NOMO-1 treated with dmso at 0.1 percent for 144 hours (cell line): ENCODE results near the gene ARPP21.

Source experiments
- DNase-seq: peaks from one replicate; lab custom pipeline; 2025; ENCODE audit not compliant: unreplicated experiment; lab: John Stamatoyannopoulos, UW

Gene ARPP21

DNA sequence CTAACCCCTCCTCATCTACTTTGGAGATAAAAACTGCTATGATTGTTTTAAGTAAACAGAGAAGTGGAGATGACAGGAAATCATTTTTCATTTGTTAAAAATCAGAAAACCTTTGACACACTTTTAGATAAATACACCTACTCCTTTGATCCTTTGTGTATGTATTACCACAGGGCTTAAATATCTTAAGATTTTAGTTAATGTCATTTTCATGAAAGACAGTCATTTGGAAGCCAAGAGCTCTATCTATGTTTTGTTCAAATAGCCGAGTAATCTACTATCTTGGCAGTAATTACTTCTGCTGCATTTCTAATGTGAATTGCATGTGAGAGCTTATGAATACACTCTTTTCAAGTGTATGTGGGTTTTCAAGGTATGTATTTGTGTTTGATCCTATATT is 2.0 kb downstream of the ARPP21 start:
- no peak for DNase-seq

GRCh38 chr3:35641920-35642527 is 2.7 kb downstream of the ARPP21 start:
- DNase-seq, result no peak

DNA sequence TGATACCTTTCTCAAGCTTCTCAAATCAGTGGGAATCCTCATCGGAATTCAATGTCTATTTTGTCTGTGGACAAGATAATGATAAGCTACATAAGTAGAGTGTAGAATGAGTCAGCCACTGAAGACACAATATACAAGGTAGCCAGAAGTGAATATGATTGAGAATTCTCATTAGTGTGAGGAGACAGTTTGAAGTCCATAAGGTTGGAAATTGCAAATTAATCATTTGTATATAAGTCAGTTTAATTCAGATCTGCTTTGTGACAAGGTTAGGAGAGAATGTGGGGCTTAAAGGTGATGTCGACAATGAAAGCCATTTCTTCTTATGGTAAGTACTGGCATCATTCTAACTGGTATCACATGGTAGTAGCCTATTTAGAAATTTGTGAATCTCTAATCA is 4.2 kb downstream of the ARPP21 start:
- DNase-seq, result no peak

DNA sequence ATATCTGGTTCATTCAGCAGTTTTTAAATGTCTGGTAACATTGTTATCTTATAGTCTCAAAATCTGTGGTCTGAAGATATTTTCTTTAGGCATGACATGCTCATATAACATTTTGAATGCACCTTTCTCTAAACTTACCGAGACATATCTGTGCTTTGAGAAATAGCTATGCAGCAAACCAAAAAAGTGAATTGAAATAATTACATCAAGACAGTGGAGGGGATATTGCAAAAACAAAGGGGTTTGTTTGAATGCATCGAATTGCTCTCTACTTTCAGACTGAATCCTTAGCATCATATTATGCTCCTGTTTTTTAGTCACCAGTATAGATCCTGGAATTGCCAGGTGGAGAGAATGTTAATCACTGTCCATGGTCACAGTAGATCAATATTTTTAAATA is 5.1 kb downstream of the ARPP21 start:
- DNase-seq, result no peak

DNA sequence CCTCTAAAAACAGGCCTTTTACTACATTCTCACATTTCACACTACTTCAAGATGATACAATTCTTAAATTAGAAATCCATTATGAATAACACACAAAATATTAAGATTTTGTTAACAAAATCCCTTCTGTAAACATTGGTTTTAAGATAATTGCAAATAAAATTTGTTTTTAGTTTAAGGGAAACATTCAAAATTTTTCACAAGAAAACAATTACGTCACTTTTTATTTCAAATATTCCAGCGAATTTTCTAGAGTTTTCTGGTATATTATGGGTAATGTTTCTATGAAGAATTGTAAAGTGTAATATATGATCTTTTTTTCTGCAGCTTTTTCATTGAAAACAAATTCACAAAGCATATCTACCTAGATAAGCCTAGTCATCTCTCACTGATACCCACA is 5.9 kb downstream of the ARPP21 start:
- no peak for DNase-seq

DNA sequence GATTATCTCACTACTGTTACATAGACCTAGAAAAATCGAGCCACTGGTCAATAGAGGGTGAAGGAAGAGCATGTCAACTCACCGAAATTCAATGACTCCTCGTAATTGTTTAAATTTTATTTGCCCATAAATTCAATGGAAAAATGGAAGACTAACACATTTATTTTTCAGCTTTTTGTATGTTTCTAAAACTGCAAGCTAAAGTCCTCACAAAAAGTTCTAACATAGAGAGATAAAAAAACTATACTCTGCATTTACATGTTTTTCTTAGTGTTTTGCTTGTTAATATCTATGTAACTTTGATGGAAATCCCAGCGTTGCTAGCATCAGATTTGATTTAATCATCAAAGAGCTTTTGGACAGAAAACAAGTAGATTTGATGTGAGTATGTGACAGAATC is 6.8 kb downstream of the ARPP21 start:
- DNase-seq, result no peak

DNA sequence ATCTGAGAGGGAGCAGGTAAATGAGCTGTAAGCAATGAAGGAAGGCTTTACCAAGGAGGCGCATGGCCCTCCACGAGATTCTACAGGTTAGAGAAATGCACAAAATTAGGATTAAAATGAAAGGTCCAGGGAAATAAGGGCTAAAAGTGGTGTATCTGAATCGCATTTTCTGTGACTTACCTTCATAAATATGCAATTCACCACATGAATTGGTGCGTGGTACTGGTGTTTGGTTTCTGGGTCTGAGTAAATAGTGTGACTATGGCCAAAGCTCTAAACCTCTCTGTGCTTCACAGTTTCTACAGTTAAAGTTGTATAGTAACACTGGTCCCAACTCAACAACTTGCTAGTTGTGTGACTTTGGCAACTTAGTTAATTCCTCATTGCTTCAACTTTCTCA is 8.1 kb downstream of the ARPP21 start:
- no peak for DNase-seq

GRCh38 chr3:35648347-35648746 is 9.0 kb downstream of the ARPP21 start:
- no peak for DNase-seq

- DNase-seq, result no peak
Observed at GRCh38 chr3:35649405-35649804, 10.1 kb downstream of the ARPP21 start.

- DNase-seq, result no peak
Observed at GRCh38 chr3:35651426-35651825, 12.1 kb downstream of the ARPP21 start.

DNA sequence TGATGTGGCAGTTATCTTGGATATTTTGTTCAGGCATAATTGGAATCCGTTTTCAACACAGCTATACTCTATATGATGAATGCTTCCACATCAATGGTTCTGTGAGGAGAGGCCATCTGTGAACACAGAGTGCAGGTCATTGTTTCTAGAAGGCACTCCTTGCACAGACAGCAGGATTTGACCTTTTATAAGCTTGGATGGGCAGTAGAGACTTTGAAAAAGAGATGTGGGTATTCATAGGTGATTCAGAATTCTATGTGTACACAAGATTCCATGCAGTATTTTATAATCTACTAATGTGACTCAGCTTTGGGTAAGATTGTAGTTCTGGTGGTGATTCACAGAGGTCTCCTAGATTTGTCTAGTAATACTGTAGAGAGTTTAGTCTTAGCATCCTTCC is 12.5 kb downstream of the ARPP21 start:
- DNase-seq, result no peak

GRCh38 chr3:35653347-35653746 is 14.0 kb downstream of the ARPP21 start:
- DNase-seq, result no peak

GRCh38 chr3:35654476-35654875 is 15.2 kb downstream of the ARPP21 start:
- DNase-seq, result no peak

- DNase-seq, result no peak
Observed at GRCh38 chr3:35658686-35659085, 19.4 kb downstream of the ARPP21 start.

GRCh38 chr3:35659768-35660167 is 20.4 kb downstream of the ARPP21 start:
- no peak for DNase-seq

- no peak for DNase-seq
Observed at GRCh38 chr3:35663471-35663870, 24.1 kb downstream of the ARPP21 start.

GRCh38 chr3:35664460-35664919 is 25.2 kb downstream of the ARPP21 start:
- DNase-seq, result no peak

DNA sequence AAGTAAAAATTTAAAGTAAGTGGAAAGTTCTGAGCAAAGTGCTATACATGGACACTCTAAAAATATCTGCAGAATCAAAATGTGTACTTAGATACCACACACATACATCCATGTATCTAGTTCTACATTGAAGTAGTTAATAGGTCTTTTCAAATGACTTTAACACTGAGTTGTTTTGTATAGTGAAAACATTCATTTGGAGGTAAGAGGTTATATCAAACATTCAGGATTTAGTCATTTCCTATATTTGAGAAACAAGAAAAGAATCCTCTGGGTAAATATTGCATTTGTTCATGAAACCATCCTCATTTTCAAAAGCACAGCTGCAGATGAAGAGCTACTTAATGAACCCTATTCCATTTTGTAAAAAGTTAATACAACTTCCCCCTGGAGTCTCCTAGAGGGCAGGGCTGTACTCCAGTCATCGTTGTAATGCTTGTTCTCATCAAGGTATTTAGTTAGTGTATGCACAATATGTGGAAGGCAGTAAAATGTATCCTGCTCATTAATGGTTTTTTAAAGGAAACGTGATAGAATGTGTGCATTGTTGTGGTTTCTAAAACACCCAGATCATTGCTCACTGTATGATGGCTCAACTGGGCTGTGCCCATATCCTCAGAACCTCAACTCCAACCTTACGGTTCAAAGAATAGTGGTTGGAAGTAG is 26.2 kb downstream of the ARPP21 start:
- DNase-seq, result no peak

DNA sequence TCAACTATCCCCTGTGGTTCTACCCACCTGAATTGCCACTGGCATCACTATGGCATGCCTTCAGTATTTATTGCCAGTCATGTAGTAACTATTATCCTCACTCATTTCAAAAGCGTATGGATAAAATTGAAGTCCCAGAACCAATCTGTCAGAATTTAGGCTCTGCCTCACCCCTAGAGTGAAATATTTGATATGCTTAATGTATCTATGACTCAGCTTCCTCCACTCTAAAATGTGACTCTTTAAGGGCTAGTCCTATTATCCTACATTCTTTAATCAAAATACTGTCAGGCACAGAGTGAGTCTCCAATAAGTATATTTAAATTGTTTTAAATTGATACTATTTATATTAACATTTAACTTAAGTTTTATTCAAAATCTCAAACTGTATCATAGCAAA is 27.6 kb downstream of the ARPP21 start:
- no peak for DNase-seq

DNA sequence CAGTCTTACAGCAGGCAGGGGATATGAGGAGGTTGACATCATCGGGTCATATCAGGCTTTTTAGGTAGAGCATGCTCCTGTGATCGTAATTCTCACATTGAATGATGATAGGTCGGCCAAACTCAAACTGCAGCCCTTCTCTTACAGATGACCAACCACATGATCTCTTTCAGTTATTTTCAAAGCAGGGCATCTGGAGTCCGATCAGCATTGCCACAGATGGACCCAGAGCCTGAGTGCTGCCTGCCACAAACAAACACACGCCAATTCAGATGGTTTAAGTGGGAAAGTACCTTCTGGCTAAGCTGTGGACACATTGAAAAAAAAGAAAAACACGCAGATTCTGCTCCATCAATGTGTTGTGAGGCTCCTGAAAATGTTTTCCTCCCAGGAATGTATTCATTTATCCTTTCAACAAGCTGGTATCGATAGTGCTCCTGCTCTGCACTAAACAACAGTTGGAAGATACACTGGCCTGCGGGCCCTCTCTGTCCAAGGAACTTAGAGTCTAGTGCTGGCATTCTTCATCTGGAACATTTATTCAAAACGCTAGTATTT is 31.2 kb downstream of the ARPP21 start:
- DNase-seq, result no peak

DNA sequence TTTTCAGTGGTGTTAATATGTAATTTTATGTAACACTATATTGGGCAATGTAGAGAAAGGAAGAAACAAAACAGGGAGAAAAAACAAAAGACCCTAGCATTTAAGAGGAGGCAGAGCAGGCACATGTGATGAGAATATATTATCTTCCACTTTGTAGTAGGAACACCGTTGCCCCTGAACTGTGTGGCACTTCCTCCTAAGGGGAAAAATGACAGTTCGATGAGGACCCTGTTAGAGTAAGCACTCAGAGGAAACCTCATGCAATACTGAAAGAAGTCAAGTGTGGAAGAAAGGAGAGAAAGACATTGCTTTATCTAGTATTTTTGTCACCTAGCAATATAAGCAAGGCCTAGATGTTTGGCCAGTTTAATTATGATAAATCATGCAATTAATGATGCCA is 32.2 kb downstream of the ARPP21 start:
- no peak for DNase-seq

DNA sequence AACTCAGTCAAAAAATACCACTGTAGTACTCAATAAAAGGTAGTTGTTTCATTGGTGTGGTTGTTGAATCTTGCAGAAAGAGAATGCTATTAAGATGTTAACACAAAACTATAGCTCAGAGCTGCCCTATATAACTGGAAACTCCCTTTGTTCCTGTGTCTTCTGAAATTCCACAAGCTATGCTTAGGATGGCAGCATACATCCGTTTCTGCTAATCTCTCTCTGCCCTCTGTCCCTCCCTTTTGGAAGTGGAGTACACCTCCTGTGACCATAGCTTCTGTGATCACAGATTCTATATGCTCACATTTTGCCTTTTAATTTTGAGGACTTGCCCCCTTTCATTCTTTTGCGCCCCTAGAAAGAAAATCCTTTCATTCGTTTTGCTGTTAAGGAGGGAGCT is 33.7 kb downstream of the ARPP21 start:
- DNase-seq, result no peak
